T-helper 9 cell (primary cell): ENCODE results near the gene MIOS.

Experiments
- DNase-seq: peaks from one replicate; pipeline ENCODE4 v3.0.0-alpha.2; 2020
- total RNA-seq, 2 donors: gene quantifications; one replicate each; lab custom pipeline; 2026; lab: John Stamatoyannopoulos, UW

MIOS gene
- 39.0 to 39.1 reads per million in 2 donors for total RNA-seq

GRCh38 chr7:7566651-7567611, at the start of gene MIOS:
Gene MIOS, plus strand, starts transcription at chr7:7566884. Its CDS starts 5,592 bp downstream, at chr7:7572476.
- DNase-seq: peak; percentile 79

GRCh38 chr7:7517754-7518153, 48.9 kb upstream of the MIOS start:
- DNase-seq: no peak

- no peak for DNase-seq
Measured at GRCh38 chr7:7519056-7519455, 47.6 kb upstream of the MIOS start.

GRCh38 chr7:7519528-7519927, 47.2 kb upstream of the MIOS start:
- no peak for DNase-seq

GRCh38 chr7:7521259-7521658, 45.4 kb upstream of the MIOS start:
- DNase-seq: no peak

- no peak for DNase-seq
Measured at GRCh38 chr7:7522421-7522820, 44.3 kb upstream of the MIOS start.

- no peak for DNase-seq
Measured at GRCh38 chr7:7524121-7524520, 42.6 kb upstream of the MIOS start.

- no peak for DNase-seq
Measured at GRCh38 chr7:7526006-7526405, 40.7 kb upstream of the MIOS start.

GRCh38 chr7:7527047-7527446, 39.6 kb upstream of the MIOS start:
- DNase-seq: no peak

- no peak for DNase-seq
Measured at GRCh38 chr7:7529328-7529727, 37.4 kb upstream of the MIOS start.

- DNase-seq: no peak
Measured at GRCh38 chr7:7533831-7534430, 32.8 kb upstream of the MIOS start.

- no peak for DNase-seq
Measured at GRCh38 chr7:7535691-7536090, 31.0 kb upstream of the MIOS start, which contains the start of gene COL28A1. Gene COL28A1, minus strand, starts transcription at chr7:7535873. Its CDS starts 2,998 bp downstream, at chr7:7532875.

GRCh38 chr7:7536396-7537019, 30.2 kb upstream of the MIOS start:
- DNase-seq: no peak

- no peak for DNase-seq
Measured at GRCh38 chr7:7537711-7538110, 29.0 kb upstream of the MIOS start.

- DNase-seq: no peak
Measured at GRCh38 chr7:7539152-7539551, 27.5 kb upstream of the MIOS start.

- no peak for DNase-seq
Measured at GRCh38 chr7:7539711-7540110, 27.0 kb upstream of the MIOS start.

- no peak for DNase-seq
Measured at GRCh38 chr7:7542251-7542835, 24.3 kb upstream of the MIOS start.

GRCh38 chr7:7548407-7548806, 18.3 kb upstream of the MIOS start:
- DNase-seq: no peak

GRCh38 chr7:7550663-7551062, 16.0 kb upstream of the MIOS start:
- no peak for DNase-seq

- DNase-seq: no peak
Measured at GRCh38 chr7:7552199-7552598, 14.5 kb upstream of the MIOS start.

GRCh38 chr7:7553386-7553785, 13.3 kb upstream of the MIOS start:
- DNase-seq: no peak

GRCh38 chr7:7554021-7554432, 12.7 kb upstream of the MIOS start:
- no peak for DNase-seq
